ENCODE measurements around the gene AUNIP.

DNA sequence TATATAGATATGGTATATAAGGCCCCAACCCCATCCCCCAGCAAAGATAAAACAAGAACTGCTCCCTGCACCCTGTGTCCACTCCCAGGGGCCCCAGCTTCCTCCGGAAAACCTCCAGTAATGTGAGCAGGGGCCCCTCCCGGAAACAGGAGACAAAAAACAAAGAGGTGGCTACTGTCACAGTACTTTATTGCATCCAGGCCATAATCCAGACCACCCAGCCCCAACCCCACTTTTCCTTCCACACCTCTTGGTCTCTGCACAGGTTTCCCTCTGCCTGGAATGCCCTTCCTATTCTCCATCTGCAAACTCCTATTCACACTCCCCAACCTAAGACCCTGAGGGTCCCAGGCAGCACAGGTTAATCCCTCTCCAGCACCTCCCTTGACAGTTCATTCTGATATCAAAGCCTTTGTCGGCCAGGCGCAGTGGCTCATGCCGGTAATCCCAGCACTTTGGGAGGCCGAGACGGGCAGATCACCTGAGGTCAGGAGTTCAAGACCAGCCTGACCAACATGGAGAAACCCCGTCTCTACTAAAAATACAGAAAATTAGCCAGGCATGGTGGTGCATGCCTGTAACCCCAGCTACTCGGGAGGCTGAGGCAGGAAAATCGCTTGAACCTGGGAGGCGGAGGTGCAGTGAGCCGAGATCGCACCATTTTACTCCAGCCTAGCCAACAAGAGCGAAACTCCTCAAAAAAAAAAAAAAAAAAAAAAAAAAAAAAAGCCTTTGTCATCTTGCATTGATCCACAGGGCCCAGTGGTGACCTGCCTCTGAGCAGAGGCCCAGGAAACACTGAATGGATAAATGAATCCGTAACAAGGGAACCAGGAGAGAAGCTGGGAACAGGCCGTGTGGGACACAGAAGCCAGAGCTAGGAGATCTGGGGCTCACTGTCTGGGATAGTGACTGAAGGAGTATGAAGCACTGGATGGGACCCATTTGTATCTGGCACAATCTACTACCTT is 2.3 kb upstream of the AUNIP start:
- TF ChIP-seq KAT7 (CRISPR knock-in tag; IDR thresholded peaks at IDR 0.05; ENCODE audit: borderline replicate concordance) (no peak), ATF1 (CRISPR knock-in tag; IDR thresholded peaks at IDR 0.05) (no peak), TEAD4 (CRISPR knock-in tag; IDR thresholded peaks at IDR 0.05) (no peak), TEAD1 (CRISPR knock-in tag; IDR thresholded peaks at IDR 0.05) (no peak), HMGA2 (CRISPR knock-in tag; IDR thresholded peaks at IDR 0.05) (no peak)
- TF ChIP-seq, protein P1, sequence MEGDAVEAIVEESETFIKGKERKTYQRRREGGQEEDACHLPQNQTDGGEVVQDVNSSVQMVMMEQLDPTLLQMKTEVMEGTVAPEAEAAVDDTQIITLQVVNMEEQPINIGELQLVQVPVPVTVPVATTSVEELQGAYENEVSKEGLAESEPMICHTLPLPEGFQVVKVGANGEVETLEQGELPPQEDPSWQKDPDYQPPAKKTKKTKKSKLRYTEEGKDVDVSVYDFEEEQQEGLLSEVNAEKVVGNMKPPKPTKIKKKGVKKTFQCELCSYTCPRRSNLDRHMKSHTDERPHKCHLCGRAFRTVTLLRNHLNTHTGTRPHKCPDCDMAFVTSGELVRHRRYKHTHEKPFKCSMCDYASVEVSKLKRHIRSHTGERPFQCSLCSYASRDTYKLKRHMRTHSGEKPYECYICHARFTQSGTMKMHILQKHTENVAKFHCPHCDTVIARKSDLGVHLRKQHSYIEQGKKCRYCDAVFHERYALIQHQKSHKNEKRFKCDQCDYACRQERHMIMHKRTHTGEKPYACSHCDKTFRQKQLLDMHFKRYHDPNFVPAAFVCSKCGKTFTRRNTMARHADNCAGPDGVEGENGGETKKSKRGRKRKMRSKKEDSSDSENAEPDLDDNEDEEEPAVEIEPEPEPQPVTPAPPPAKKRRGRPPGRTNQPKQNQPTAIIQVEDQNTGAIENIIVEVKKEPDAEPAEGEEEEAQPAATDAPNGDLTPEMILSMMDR (IDR thresholded peaks at IDR 0.05) = no peak
- TF ChIP-seq, protein P2, sequence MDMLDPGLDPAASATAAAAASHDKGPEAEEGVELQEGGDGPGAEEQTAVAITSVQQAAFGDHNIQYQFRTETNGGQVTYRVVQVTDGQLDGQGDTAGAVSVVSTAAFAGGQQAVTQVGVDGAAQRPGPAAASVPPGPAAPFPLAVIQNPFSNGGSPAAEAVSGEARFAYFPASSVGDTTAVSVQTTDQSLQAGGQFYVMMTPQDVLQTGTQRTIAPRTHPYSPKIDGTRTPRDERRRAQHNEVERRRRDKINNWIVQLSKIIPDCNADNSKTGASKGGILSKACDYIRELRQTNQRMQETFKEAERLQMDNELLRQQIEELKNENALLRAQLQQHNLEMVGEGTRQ (CRISPR knock-in tag; IDR thresholded peaks at IDR 0.05) = no peak
- TF ChIP-seq, protein P3, sequence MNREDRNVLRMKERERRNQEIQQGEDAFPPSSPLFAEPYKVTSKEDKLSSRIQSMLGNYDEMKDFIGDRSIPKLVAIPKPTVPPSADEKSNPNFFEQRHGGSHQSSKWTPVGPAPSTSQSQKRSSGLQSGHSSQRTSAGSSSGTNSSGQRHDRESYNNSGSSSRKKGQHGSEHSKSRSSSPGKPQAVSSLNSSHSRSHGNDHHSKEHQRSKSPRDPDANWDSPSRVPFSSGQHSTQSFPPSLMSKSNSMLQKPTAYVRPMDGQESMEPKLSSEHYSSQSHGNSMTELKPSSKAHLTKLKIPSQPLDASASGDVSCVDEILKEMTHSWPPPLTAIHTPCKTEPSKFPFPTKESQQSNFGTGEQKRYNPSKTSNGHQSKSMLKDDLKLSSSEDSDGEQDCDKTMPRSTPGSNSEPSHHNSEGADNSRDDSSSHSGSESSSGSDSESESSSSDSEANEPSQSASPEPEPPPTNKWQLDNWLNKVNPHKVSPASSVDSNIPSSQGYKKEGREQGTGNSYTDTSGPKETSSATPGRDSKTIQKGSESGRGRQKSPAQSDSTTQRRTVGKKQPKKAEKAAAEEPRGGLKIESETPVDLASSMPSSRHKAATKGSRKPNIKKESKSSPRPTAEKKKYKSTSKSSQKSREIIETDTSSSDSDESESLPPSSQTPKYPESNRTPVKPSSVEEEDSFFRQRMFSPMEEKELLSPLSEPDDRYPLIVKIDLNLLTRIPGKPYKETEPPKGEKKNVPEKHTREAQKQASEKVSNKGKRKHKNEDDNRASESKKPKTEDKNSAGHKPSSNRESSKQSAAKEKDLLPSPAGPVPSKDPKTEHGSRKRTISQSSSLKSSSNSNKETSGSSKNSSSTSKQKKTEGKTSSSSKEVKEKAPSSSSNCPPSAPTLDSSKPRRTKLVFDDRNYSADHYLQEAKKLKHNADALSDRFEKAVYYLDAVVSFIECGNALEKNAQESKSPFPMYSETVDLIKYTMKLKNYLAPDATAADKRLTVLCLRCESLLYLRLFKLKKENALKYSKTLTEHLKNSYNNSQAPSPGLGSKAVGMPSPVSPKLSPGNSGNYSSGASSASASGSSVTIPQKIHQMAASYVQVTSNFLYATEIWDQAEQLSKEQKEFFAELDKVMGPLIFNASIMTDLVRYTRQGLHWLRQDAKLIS (CRISPR knock-in tag; IDR thresholded peaks at IDR 0.05; ENCODE audit: borderline replicate concordance) = no peak
- TF ChIP-seq, protein P4, sequence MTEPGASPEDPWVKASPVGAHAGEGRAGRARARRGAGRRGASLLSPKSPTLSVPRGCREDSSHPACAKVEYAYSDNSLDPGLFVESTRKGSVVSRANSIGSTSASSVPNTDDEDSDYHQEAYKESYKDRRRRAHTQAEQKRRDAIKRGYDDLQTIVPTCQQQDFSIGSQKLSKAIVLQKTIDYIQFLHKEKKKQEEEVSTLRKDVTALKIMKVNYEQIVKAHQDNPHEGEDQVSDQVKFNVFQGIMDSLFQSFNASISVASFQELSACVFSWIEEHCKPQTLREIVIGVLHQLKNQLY (CRISPR knock-in tag; IDR thresholded peaks at IDR 0.05) = no peak

Measured in WTC11 (cell line).